Natural killer cell (primary cell): ENCODE data around the gene CCDC97. TPM values are rescaled to one million over a fixed set of nuclear protein-coding genes. Genes with fewer than 3 reads are reported as not detected.

Experiments
- ATAC-seq, 3 donors: fragments of 150-1000 bp in 2 of 3; fragments of 200-7000 bp in 1 of 3; cut with Tn5 transposase; 1 replicate in 1 of 3; 2 replicates in 2 of 3; pipeline ENCODE4 v1.10.0; 2021; ENCODE audit warnings: mild to moderate bottlenecking in 2 of 3, moderate library complexity in 2 of 3
- DNase-seq, 2 donors: peaks; one replicate each; pipeline versions ENCODE4 v3.0.0 to v3.0.0-alpha.2; 2013 to 2021; ENCODE audit warnings: mixed read lengths in 1 of 2
- H3K27ac ChIP-seq: one replicate; pipeline ENCODE4 v1.5.1; 2013; ENCODE audit warnings: mild to moderate bottlenecking, low read length
- H3K27me3 ChIP-seq: one replicate; pipeline ENCODE4 v1.6.1; 2013; ENCODE audit warnings: low read length; ENCODE audit not compliant: control insufficient read depth, insufficient read depth
- H3K36me3 ChIP-seq: one replicate; pipeline ENCODE4 v1.6.1; 2013; ENCODE audit warnings: low read length; ENCODE audit not compliant: control insufficient read depth, insufficient read depth
- H3K4me1 ChIP-seq: one replicate; pipeline ENCODE4 v1.6.1; 2013; ENCODE audit warnings: low read length; ENCODE audit not compliant: control insufficient read depth, insufficient read depth
- H3K4me3 ChIP-seq: one replicate; pipeline ENCODE4 v1.5.1; 2013; ENCODE audit warnings: low read length
- H3K9me3 ChIP-seq: one replicate; pipeline ENCODE4 v1.6.1; 2013; ENCODE audit warnings: low read length; ENCODE audit not compliant: control insufficient read depth, insufficient read depth
- H3K27ac Mint-ChIP-seq, 2 donors: one replicate each; pipeline ENCODE4 v1.8.0; 2022; ENCODE audit warnings: mild to moderate bottlenecking in 2 of 2, mixed read lengths in 2 of 2, moderate library complexity in 1 of 2
- H3K27me3 Mint-ChIP-seq, 2 donors: one replicate each; pipeline ENCODE4 v1.8.0; 2022; ENCODE audit warnings: low read depth in 2 of 2, mixed read lengths in 2 of 2
- H3K36me3 Mint-ChIP-seq: one replicate; pipeline ENCODE4 v1.8.0; 2022; ENCODE audit warnings: mixed read lengths
- H3K4me1 Mint-ChIP-seq, 2 donors: one replicate each; pipeline ENCODE4 v1.8.0; 2022; ENCODE audit warnings: mixed read lengths in 2 of 2
- H3K4me3 Mint-ChIP-seq: one replicate; pipeline ENCODE4 v1.8.0; 2022; ENCODE audit warnings: mild to moderate bottlenecking, moderate library complexity, mixed read lengths
- H3K9me3 Mint-ChIP-seq, 2 donors: one replicate each; pipeline ENCODE4 v1.8.0; 2022; ENCODE audit warnings: mixed read lengths in 2 of 2
- WGBS: methylation state at CpG from one replicate; pipeline ENCODE4 v1.1.7; 2013; ENCODE audit warnings: missing lambda C conversion rate; ENCODE audit not compliant: insufficient coverage; 5-methylcytosine and 5-hydroxymethylcytosine counted together
- intact Hi-C: fragments of 100-400 bp; cut with micrococcal nuclease; formaldehyde crosslinking; loops from one replicate; pipeline ENCODE4 v1.14.2; 2022
- total RNA-seq, 4 donors: library from RNA; stranded (reverse); fragments of 120-200 nt in 1 of 4; gene quantifications; one replicate each; pipeline versions ENCODE4 v1.2.3 to v1.2.4, GENCODE V29; 2013 to 2022
- TF ChIP-seq, protein P1 (sequence below): fragments of 200-600 bp; IDR thresholded peaks from one replicate; pipeline ENCODE4 v1.8.0; 2022; ENCODE audit warnings: antibody characterized with exemption

CCDC97 gene
- total RNA-seq, 3 donors from 2014 or later (not counting 1 experiment from before 2014, with no cell fraction given): 41.1 to 44.3 (median 44.0) TPM

DNA sequence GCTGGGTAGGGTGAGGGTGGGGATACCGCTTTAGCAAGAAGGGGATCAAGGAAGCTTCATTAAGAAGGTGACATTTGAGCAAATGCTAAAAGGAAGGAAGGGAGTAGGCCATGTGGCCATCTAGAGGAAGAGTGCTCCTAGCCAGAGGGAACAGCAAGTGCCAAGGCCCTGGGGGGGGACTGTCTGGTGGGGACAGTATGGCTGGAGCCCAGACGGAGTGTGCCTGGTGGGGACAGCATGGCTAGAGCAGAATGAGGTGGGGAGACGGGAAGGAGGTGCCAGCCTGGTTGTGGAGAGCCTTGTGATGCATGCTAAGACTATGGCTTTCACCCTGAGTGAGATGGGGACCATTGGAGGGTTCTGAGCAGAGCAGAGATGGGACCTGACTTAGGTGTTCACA, 45.8 kb downstream of the CCDC97 start:
- Mint-ChIP-seq H3K36me3 (peaks cover 7% of the 10 kb centered on the region), H3K27me3 (peaks cover 0 to 2% of the 10 kb centered on the region in 2 donors), H3K4me3 (no peak overlapping the region), H3K4me1 (peaks cover 38 to 55% of the 10 kb centered on the region in 2 donors), H3K27ac (peak overlapping the region; percentile 85 to 96), H3K9me3 (no peaks in the 10 kb centered on the region)
- ATAC-seq: no peak
- no peaks in the 10 kb centered on the region for H3K9me3 ChIP-seq
- no peak for DNase-seq
- peak overlapping the region; percentile 23 for H3K27ac ChIP-seq
- H3K4me1 ChIP-seq: peaks cover 46% of the 10 kb centered on the region
- WGBS: 79% methylated on average over 3 of the region's 3 CpGs
- intact Hi-C loops: loop anchor here (2.0 kb wide), 1 partner anchor 151 kb away; no protein-coding TSS in a partner anchor
- H3K4me3 ChIP-seq: no peak overlapping the region
- TF ChIP-seq, protein P1, sequence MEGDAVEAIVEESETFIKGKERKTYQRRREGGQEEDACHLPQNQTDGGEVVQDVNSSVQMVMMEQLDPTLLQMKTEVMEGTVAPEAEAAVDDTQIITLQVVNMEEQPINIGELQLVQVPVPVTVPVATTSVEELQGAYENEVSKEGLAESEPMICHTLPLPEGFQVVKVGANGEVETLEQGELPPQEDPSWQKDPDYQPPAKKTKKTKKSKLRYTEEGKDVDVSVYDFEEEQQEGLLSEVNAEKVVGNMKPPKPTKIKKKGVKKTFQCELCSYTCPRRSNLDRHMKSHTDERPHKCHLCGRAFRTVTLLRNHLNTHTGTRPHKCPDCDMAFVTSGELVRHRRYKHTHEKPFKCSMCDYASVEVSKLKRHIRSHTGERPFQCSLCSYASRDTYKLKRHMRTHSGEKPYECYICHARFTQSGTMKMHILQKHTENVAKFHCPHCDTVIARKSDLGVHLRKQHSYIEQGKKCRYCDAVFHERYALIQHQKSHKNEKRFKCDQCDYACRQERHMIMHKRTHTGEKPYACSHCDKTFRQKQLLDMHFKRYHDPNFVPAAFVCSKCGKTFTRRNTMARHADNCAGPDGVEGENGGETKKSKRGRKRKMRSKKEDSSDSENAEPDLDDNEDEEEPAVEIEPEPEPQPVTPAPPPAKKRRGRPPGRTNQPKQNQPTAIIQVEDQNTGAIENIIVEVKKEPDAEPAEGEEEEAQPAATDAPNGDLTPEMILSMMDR: no peak
- H3K27me3 ChIP-seq: no peaks in the 10 kb centered on the region
- H3K36me3 ChIP-seq: no peaks in the 10 kb centered on the region

DNA sequence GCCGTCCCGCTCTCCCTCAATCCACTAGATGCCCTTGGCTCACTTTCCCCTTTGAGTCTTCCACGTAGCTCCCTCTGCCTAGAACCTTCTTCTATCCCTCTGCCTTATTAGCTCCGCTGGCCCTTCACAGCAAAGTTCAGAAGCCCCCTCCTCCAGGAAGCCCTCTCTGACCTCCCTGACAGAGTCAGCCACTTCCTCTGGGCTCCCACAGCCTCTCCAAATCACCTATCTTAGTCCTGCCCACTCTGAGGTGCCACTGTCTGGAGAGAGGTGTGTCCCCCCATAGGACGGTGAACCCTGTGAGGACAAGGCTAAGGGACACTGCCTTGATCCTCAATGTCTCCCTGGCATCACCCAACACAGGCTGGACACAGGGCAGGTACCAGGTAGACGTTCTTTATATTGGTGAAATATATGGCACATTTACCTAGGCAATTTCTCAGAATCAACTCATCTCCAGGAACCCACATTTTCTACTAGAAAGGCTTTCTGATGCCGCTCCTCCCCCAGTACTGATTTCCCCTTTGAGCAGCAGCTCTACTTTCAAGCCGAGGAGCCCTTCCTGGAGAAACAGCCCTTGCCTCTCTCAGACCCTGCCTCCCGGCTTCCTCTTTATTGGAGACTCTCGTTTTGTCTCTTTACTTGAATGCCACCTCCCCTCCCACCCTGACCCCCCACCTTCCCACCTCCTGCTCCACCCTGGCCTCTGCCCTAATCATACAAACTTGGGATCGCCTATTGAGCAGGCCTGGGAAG, 47.2 kb downstream of the CCDC97 start:
- WGBS: 73% methylated on average over 11 of the region's 11 CpGs
- TF ChIP-seq, protein P1: no peak
- Mint-ChIP-seq H3K4me3 (peak overlapping the region; percentile 57), H3K4me1 (peaks cover 34 to 45% of the 10 kb centered on the region in 2 donors), H3K36me3 (peaks cover 2% of the 10 kb centered on the region), H3K9me3 (no peaks in the 10 kb centered on the region), H3K27me3 (no peaks in the 10 kb centered on the region), H3K27ac (peak overlapping the region; percentile 77 to 96)
- H3K27ac ChIP-seq: no peak overlapping the region
- H3K4me1 ChIP-seq: peaks cover 43% of the 10 kb centered on the region
- DNase-seq (peak in 1 of 2 donors; percentile 59), ATAC-seq (no peak)
- H3K4me3 ChIP-seq: no peak overlapping the region
- peaks cover 2% of the 10 kb centered on the region for H3K36me3 ChIP-seq
- no peaks in the 10 kb centered on the region for H3K27me3 ChIP-seq
- intact Hi-C loops: no loop called here
- no peaks in the 10 kb centered on the region for H3K9me3 ChIP-seq

DNA sequence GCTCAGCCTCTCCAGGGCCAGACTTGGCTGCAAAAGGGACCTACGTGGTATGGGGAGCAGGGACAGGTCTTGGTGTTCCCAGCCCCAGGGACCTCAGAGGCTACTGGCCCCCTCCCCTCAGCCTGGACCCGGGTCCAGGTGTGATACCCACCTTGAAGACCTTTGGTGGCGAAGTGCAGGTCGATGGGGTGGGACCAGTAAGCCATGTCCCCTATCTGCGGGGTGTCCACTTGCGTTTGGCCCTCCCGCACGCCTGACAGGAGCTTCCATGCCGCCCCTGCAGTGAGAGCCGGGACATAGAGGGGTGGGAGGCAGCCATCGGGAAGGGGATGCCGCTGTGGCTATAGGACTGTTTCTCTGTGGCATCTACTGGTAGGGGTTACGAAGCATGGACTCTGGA, 47.8 kb downstream of the CCDC97 start:
- peak overlapping the region; percentile 77 to 96 for H3K27ac Mint-ChIP-seq
- TF ChIP-seq, protein P1: no peak

More for the DNA sequence above, 47.8 kb downstream of the CCDC97 start:
- H3K36me3 ChIP-seq: peaks cover 2% of the 10 kb centered on the region
- Mint-ChIP-seq H3K4me1 (peaks cover 34 to 41% of the 10 kb centered on the region in 2 donors), H3K27me3 (no peaks in the 10 kb centered on the region), H3K36me3 (no peaks in the 10 kb centered on the region), H3K9me3 (no peaks in the 10 kb centered on the region), H3K4me3 (no peak overlapping the region)
- ATAC-seq (no peak), DNase-seq (no peak)
- H3K27me3 ChIP-seq: no peaks in the 10 kb centered on the region
- H3K4me1 ChIP-seq: peaks cover 43% of the 10 kb centered on the region
- no peak overlapping the region for H3K4me3 ChIP-seq
- intact Hi-C loops: no loop called here
- 94% methylated on average over 13 of the region's 13 CpGs for WGBS
- H3K9me3 ChIP-seq: no peaks in the 10 kb centered on the region
- H3K27ac ChIP-seq: no peak overlapping the region
